H9 (cell line): Measurements from ENCODE around the gene IFIT1B. TPM values are rescaled to one million over a fixed set of nuclear protein-coding genes. Genes with fewer than 3 reads are reported as not detected.

Experiments
- DNase-seq: peaks from one replicate; pipeline ENCODE4 v3.0.0-alpha.2; 2017
- H2AFZ ChIP-seq: one replicate; pipeline ENCODE4 v1.6.1; 2013; ENCODE audit warnings: mild to moderate bottlenecking, low read length, control low read depth, moderate library complexity
- H2AK5ac ChIP-seq: 2 replicates; pipeline ENCODE4 v1.6.1; 2013; ENCODE audit warnings: low read length, control low read depth, mixed read lengths; ENCODE audit not compliant: insufficient read length
- H2BK120ac ChIP-seq: one replicate; pipeline ENCODE4 v1.6.1; 2013; ENCODE audit warnings: low read depth, mild to moderate bottlenecking, low read length, control low read depth, inconsistent platforms; ENCODE audit not compliant: poor library complexity, severe bottlenecking
- H2BK12ac ChIP-seq: 2 replicates; pipeline ENCODE4 v1.6.1; 2013; ENCODE audit warnings: low read length, control low read depth, mixed read lengths, low read depth; ENCODE audit not compliant: insufficient read length
- H2BK15ac ChIP-seq: 2 replicates; pipeline ENCODE4 v1.6.1; 2013; ENCODE audit warnings: low read depth, low read length, control low read depth
- H2BK20ac ChIP-seq: one replicate; pipeline ENCODE4 v1.6.1; 2013; ENCODE audit warnings: low read depth, mild to moderate bottlenecking, low read length, control low read depth, inconsistent platforms; ENCODE audit not compliant: poor library complexity, severe bottlenecking
- H2BK5ac ChIP-seq: 2 replicates; pipeline ENCODE4 v1.6.1; 2013; ENCODE audit warnings: low read length, control low read depth, mixed read lengths; ENCODE audit not compliant: insufficient read length
- H3K14ac ChIP-seq: 2 replicates; pipeline ENCODE4 v1.6.1; 2013; ENCODE audit warnings: low read length, control low read depth; ENCODE audit not compliant: insufficient read depth
- H3K18ac ChIP-seq: 2 replicates; pipeline ENCODE4 v1.6.1; 2013; ENCODE audit warnings: low read depth, mild to moderate bottlenecking, mixed read lengths, low read length, control low read depth; ENCODE audit not compliant: insufficient read length
- H3K23ac ChIP-seq: 2 replicates; pipeline ENCODE4 v1.6.1; 2013; ENCODE audit warnings: low read length, control low read depth, mixed read lengths, low read depth; ENCODE audit not compliant: insufficient read length
- H3K23me2 ChIP-seq: 2 replicates; pipeline ENCODE4 v1.6.1; 2013; ENCODE audit warnings: low read depth, mild to moderate bottlenecking, mixed read lengths, low read length, control low read depth; ENCODE audit not compliant: insufficient read length, poor library complexity, severe bottlenecking
- H3K27ac ChIP-seq: 2 replicates; pipeline ENCODE4 v1.5.1; 2013; ENCODE audit warnings: low read length, control low read depth, mixed read lengths, low read depth; ENCODE audit not compliant: insufficient read length
- H3K27me3 ChIP-seq: 2 replicates; pipeline ENCODE4 v1.6.1; 2013; ENCODE audit warnings: low read length, control low read depth, inconsistent platforms; ENCODE audit not compliant: insufficient read depth
- H3K4ac ChIP-seq: 2 replicates; pipeline ENCODE4 v1.6.1; 2013; ENCODE audit warnings: low read depth, mild to moderate bottlenecking, control low read depth, inconsistent platforms, low read length, moderate library complexity
- H3K4me1 ChIP-seq: 2 replicates; pipeline ENCODE4 v1.6.1; 2013; ENCODE audit warnings: low read length, control low read depth, inconsistent platforms; ENCODE audit not compliant: insufficient read depth
- H3K4me2 ChIP-seq: 2 replicates; pipeline ENCODE4 v1.6.1; 2013; ENCODE audit warnings: low read length, control low read depth, mixed read lengths; ENCODE audit not compliant: insufficient read length, insufficient read depth
- H3K56ac ChIP-seq: 2 replicates; pipeline ENCODE4 v1.6.1; 2013; ENCODE audit warnings: low read depth, mild to moderate bottlenecking, mixed read lengths, low read length, control low read depth; ENCODE audit not compliant: insufficient read length
- H3K79me1 ChIP-seq: 2 replicates; pipeline ENCODE4 v1.6.1; 2013; ENCODE audit warnings: low read depth, mild to moderate bottlenecking, moderate library complexity, low read length, control low read depth, inconsistent platforms; ENCODE audit not compliant: insufficient read depth, poor library complexity, severe bottlenecking
- H3K79me2 ChIP-seq: 2 replicates; pipeline ENCODE4 v1.6.1; 2013; ENCODE audit warnings: low read length, control low read depth, inconsistent platforms; ENCODE audit not compliant: insufficient read depth
- H3K9ac ChIP-seq: 2 replicates; pipeline ENCODE4 v1.6.1; 2013; ENCODE audit warnings: low read length, control low read depth, mixed read lengths; ENCODE audit not compliant: insufficient read length; ENCODE audit errors: extremely low read depth
- H3K9me3 ChIP-seq: one replicate; pipeline ENCODE4 v1.6.1; 2013; ENCODE audit warnings: low read depth, low read length, inconsistent platforms; ENCODE audit not compliant: control insufficient read depth
- H3T11ph ChIP-seq: one replicate; pipeline ENCODE4 v1.6.1; 2013; ENCODE audit warnings: mild to moderate bottlenecking, low read length, control low read depth, inconsistent platforms
- H4K20me1 ChIP-seq: one replicate; pipeline ENCODE4 v1.6.1; 2013; ENCODE audit not compliant: control insufficient read depth, insufficient read length, insufficient read depth
- H4K5ac ChIP-seq: 2 replicates; pipeline ENCODE4 v1.6.1; 2013; ENCODE audit warnings: low read depth, mild to moderate bottlenecking, mixed read lengths, low read length, control low read depth; ENCODE audit not compliant: insufficient read length
- H4K8ac ChIP-seq: replicated peaks from 2 replicates; pipeline ENCODE4 v1.6.1; 2013; ENCODE audit warnings: low read length, control low read depth, mixed read lengths, low read depth; ENCODE audit not compliant: insufficient read length
- H4K91ac ChIP-seq: 2 replicates; pipeline ENCODE4 v1.6.1; 2013; ENCODE audit warnings: low read depth, mild to moderate bottlenecking, moderate library complexity, mixed read lengths, low read length, control low read depth; ENCODE audit not compliant: insufficient read length
- H3K27ac Mint-ChIP-seq, 3 experiments: 2 replicates in 2 of 3; 3 replicates in 1 of 3; pipeline ENCODE4 v1.8.0; 2020 to 2021; ENCODE audit warnings: mixed read lengths in 3 of 3, mild to moderate bottlenecking in 1 of 3, moderate library complexity in 1 of 3
- H3K27me3 Mint-ChIP-seq: 2 replicates; pipeline ENCODE4 v1.8.0; 2021; ENCODE audit warnings: low read depth, mild to moderate bottlenecking, moderate library complexity, mixed read lengths
- H3K36me3 Mint-ChIP-seq, 3 experiments: 2 replicates in 2 of 3; 3 replicates in 1 of 3; pipeline ENCODE4 v1.8.0; 2020 to 2021; ENCODE audit warnings: low read depth in 3 of 3, mixed read lengths in 3 of 3; ENCODE audit not compliant: insufficient read depth in 1 of 3
- H3K4me1 Mint-ChIP-seq, 2 experiments: 2 replicates each; pipeline ENCODE4 v1.8.0; 2020; ENCODE audit warnings: mixed read lengths in 2 of 2
- H3K4me3 Mint-ChIP-seq, 2 experiments: 2 replicates in 1 of 2; 3 replicates in 1 of 2; pipeline ENCODE4 v1.8.0; 2020 to 2021; ENCODE audit warnings: mild to moderate bottlenecking in 2 of 2, mixed read lengths in 2 of 2, moderate library complexity in 1 of 2
- H3K9me3 Mint-ChIP-seq, 2 experiments: 2 replicates in 1 of 2; 3 replicates in 1 of 2; pipeline ENCODE4 v1.8.0; 2020; ENCODE audit warnings: mild to moderate bottlenecking in 2 of 2, mixed read lengths in 2 of 2, moderate library complexity in 1 of 2
- WGBS: extraction: QIAGEN DNeasy Blood & Tissue Kit; methylation state at CpG from one replicate; pipeline ENCODE4 v1.1.7; 2013; ENCODE audit warnings: missing lambda C conversion rate, low lambda C conversion rate, mixed read lengths; ENCODE audit not compliant: insufficient read length; ENCODE audit errors: extremely low coverage; 5-methylcytosine and 5-hydroxymethylcytosine counted together
- total RNA-seq: library from RNA; stranded (reverse); gene quantifications from 2 replicates; pipeline ENCODE4 v1.2.1, GENCODE V29; 2021
- TF ChIP-seq, protein P1 (sequence below): fragments of 200-600 bp; sonication (generic); conservative IDR thresholded peaks from 3 replicates; pipeline ENCODE4 v1.8.0; 2021; ENCODE audit warnings: antibody characterized with exemption, mild to moderate bottlenecking

IFIT1B gene
- total RNA-seq, 1 experiment from 2014 or later, result not detected

DNA sequence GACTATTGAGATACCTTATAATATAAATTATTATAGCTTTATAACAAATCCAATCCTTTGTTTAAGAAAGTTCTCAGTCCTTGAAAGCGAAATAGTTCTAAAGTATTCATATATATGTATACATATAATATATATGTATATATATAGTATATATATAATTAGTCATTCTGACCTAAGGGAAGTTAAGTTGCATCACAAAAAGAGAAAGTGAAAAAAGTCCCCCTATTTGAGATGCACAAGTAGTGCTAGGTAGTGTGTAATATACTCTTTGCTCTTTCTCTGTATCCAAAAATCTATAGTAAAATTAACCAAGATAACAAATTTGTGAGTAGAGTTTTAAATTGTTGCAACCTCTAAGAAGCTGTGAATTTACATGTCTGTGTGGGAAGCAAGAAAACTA lies 13.3 kb upstream of the IFIT1B start:
- DNase-seq, result no peak
- H4K8ac ChIP-seq, result no peak overlapping the region
- H2BK120ac ChIP-seq, result no peak overlapping the region
- peaks cover 2% of the 10 kb centered on the region in 2 experiments; a peak in 2 of 5 replicates for H3K9me3 Mint-ChIP-seq
- H4K20me1 ChIP-seq, result no peaks in the 10 kb centered on the region
- H2AK5ac ChIP-seq, result no peak overlapping the region
- H3K4me2 ChIP-seq, result no peak overlapping the region
- TF ChIP-seq, protein P1, sequence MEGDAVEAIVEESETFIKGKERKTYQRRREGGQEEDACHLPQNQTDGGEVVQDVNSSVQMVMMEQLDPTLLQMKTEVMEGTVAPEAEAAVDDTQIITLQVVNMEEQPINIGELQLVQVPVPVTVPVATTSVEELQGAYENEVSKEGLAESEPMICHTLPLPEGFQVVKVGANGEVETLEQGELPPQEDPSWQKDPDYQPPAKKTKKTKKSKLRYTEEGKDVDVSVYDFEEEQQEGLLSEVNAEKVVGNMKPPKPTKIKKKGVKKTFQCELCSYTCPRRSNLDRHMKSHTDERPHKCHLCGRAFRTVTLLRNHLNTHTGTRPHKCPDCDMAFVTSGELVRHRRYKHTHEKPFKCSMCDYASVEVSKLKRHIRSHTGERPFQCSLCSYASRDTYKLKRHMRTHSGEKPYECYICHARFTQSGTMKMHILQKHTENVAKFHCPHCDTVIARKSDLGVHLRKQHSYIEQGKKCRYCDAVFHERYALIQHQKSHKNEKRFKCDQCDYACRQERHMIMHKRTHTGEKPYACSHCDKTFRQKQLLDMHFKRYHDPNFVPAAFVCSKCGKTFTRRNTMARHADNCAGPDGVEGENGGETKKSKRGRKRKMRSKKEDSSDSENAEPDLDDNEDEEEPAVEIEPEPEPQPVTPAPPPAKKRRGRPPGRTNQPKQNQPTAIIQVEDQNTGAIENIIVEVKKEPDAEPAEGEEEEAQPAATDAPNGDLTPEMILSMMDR, result no peak
- H3K4me1 Mint-ChIP-seq, result peaks cover 9% of the 10 kb centered on the region in 2 experiments
- no peak overlapping the region for H4K91ac ChIP-seq
- H4K5ac ChIP-seq, result no peak overlapping the region
- no peaks in the 10 kb centered on the region for H3K27me3 ChIP-seq
- WGBS, result no CpG with 5 or more reads among the region's 1 CpG
- H3K79me1 ChIP-seq, result no peaks in the 10 kb centered on the region
- H2BK5ac ChIP-seq, result no peak overlapping the region
- H3K4ac ChIP-seq, result no peak overlapping the region
- no peaks in the 10 kb centered on the region for H3K79me2 ChIP-seq
- no peak overlapping the region for H3K4me3 Mint-ChIP-seq
- H2BK20ac ChIP-seq, result no peak overlapping the region
- no peak overlapping the region for H3K9ac ChIP-seq
- H3K56ac ChIP-seq, result no peak overlapping the region
- H3K14ac ChIP-seq, result no peak overlapping the region
- peaks cover 0 to 2% (median 2%) of the 10 kb centered on the region in 3 experiments; a peak in 2 of 7 replicates for H3K36me3 Mint-ChIP-seq
- no peak overlapping the region for H3K27ac ChIP-seq
- no peaks in the 10 kb centered on the region for H3K23me2 ChIP-seq
- H2AFZ ChIP-seq, result no peak overlapping the region
- H3K23ac ChIP-seq, result no peak overlapping the region
- H3K9me3 ChIP-seq, result no peaks in the 10 kb centered on the region
- no peaks in the 10 kb centered on the region; the same call in 1 of the 2 replicates for H3K4me1 ChIP-seq
- no peaks in the 10 kb centered on the region; the same call in 1 of the 2 replicates for H3K27me3 Mint-ChIP-seq
- no peak overlapping the region for H3T11ph ChIP-seq
- H2BK15ac ChIP-seq, result no peak overlapping the region
- no peak overlapping the region for H2BK12ac ChIP-seq
- no peak overlapping the region for H3K18ac ChIP-seq
- no peak overlapping the region for H3K27ac Mint-ChIP-seq
